HG03354 (cell line): ENCODE results near the gene PWWP2B.
"Not testable (repeated sequence)": the region's sequence is repeated elsewhere in the genome, so short reads cannot be mapped to it uniquely, and the experiment has no call there.

ENCODE experiments used
- ATAC-seq: cut with Tn5 transposase; IDR thresholded peaks from one replicate; pipeline ENCODE4 v1.9.1; 2021; ENCODE audit warnings: mild to moderate bottlenecking; ENCODE audit not compliant: unreplicated experiment, poor library complexity, severe bottlenecking

Gene PWWP2B

GRCh38 chr10:132425757-132426155 is 28.8 kb downstream of the PWWP2B start:
- ATAC-seq, result no peak

GRCh38 chr10:132427006-132427771 is 30.2 kb downstream of the PWWP2B start:
- ATAC-seq, result no peak

DNA sequence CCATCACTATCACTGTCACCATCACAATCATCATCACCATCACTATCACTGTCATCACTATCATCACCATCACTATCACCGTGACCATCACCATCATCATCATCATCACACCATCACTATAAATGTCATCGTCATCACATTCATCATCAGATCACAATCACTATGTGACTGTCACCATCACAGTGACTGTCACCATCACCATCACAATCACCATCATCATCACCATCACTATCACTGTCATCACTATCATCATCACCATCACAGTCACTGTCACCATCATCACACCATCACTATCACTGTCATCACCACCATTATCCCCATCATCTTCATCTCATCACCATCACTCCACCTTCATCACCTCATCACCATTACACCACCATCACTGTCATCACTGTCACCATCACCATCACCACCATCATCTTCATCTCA is 31.0 kb downstream of the PWWP2B start:
- ATAC-seq, result no peak

DNA sequence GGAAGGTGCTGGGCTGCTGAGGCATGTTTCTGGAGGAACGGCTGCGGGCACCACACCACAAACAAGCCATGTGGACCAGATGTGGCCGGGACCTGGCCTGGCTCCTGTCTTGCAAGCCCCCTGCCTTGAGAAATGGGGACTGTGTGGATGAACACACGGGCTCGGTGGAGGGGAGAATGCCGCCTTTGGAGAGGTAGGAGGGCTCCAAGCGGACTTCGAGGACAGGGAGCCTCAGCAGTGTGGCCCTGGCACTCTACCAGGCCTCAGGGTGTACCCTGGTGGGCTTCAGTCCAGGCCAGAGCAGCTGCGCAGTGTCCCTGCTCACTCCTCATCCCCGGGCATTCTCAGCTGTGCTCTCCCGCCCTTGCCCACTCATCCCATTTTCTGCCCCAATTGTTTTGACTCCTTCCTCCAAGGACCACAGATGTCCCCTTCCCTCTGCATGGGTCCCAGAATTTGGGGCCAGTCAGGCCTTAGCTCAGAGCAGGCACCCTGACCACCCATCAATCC is 31.5 kb downstream of the PWWP2B start:
- ATAC-seq, result no peak

DNA sequence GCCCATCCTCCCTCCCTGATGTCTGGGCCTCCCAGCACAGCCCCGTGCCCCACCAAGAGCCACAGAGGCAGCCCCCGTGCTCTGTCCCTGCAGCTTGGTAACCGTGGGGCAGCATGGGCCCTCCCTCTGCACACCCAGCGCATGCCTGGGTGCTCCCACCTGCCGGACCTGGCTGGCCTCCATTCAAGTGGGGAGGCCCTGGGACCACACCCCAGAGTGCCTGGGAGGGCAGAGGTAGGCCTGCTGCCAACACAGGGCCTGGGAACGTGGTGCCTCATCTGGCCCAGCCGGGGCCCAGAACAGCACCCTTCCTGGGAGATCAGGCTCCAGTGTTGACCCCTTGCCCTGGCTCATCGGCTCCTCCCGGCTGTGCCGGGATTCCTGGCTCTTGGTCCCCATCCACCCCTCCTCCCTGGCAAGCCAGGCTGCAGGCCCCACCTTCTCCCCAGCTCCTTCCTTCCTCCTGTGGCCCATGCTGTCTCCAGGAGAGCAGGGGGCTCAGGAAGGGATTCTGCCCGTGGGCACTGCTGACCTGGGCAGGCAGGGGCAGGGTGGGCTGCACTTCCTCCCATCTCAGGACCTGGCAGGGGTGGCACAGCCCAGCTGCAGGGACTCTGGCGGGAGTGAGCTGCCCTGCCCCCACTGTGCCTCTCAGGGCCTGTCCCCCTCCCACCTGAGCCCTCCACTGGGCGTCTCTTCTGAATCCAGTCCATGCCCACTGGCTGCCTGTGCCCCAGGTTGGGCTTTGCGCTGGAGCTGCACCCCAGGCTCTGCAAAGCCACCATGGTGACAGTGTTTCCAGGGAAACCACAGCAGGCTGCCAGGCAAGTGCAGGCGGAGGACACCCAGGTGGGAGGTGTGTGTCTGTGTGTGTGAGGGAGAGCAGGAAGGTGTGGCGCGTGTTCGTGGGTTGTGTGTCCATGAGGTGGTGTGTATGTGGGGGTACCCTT is 32.6 kb downstream of the PWWP2B start:
- no peak for ATAC-seq

GRCh38 chr10:132430231-132430743 is 33.3 kb downstream of the PWWP2B start:
- no peak for ATAC-seq

- ATAC-seq, result no peak
Measured at GRCh38 chr10:132430861-132431271, 33.9 kb downstream of the PWWP2B start.

- ATAC-seq, result no peak
Measured at GRCh38 chr10:132431537-132432175, 34.7 kb downstream of the PWWP2B start.

DNA sequence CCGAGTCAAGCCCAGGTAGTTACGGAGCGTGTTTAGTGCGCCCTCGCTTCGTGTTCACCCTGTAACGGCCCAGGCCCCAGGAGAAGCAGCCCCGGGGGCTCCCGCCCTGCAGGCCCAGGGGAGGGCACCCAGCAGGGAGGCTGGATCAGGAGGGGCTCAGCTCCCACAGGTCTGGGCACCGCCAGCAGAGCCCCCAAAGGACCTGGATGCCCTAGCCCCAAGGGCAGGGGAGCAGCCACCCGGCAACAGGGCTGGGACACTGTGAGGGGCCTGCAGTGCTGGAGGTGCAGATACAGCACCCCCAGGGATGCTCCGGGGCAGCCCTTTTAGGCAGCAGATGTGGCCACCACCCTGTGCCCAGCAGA is 35.2 kb downstream of the PWWP2B start:
- no peak for ATAC-seq

DNA sequence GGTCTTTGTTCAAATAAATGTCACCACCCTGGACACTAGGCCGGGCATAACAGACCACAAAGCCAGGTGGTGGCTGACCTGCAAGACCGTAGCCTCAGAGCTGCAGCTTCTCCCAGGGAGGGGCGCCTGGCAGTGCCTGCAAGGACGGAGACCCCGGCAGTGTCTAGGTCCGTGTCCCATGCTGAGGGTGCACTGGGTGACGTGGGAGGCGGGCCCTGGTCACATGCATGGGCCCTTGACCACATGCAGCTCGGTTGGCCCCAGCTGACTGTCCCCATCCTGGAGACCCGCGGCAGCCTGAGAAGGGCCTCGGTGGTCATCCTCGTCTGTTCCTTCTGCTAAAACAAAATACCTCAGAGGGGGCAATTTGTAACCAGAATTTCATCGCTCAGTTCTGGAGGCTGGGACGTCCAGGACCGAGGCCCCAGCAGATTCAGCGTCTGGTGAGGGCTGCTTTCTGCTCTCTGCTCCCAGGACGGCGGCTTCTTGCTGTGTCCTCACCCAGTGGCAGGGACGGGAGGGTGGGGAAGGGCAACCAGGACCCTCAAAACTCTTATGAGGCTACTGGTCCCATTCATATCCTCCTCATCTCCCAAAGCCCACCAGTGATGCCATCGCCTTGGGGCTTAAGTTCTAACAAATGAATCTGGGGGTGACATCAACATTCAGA is 36.8 kb downstream of the PWWP2B start:
- ATAC-seq, result no peak

GRCh38 chr10:132434405-132435005 is 37.5 kb downstream of the PWWP2B start:
- ATAC-seq, result no peak

DNA sequence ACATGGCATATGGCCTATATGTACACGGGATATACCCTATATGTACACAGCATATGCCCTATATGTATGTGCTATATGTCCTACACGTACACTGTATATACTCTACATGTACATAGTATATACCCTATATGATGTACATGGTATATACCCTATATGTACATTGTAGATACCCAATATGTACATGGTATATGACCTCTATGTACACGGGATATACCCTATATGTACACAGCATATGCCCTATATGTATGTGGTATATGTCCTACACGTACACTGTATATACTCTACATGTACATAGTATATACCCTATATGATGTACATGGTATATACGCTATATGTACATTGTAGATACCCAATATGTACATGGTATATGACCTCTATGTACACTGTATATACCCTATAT is 38.3 kb downstream of the PWWP2B start:
- not testable (repeated sequence) for ATAC-seq

DNA sequence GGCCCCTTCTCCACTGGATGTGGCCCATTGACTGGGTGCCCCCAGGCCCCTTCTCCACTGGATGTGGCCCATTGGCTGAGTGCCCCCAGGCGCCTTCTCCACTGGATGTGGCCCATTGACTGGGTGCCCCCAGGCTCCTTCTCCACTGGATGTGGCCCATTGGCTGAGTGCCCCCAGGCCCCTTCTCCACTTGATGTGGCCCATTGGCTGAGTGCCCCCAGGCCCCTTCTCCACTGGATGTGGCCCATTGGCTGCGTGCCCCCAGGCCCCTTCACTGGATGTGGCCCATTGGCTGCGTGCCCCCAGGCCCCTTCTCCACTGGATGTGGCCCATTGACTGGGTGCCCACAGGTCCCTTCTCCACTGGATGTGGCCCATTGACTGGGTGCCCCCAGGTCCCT is 39.1 kb downstream of the PWWP2B start:
- not testable (repeated sequence) for ATAC-seq

DNA sequence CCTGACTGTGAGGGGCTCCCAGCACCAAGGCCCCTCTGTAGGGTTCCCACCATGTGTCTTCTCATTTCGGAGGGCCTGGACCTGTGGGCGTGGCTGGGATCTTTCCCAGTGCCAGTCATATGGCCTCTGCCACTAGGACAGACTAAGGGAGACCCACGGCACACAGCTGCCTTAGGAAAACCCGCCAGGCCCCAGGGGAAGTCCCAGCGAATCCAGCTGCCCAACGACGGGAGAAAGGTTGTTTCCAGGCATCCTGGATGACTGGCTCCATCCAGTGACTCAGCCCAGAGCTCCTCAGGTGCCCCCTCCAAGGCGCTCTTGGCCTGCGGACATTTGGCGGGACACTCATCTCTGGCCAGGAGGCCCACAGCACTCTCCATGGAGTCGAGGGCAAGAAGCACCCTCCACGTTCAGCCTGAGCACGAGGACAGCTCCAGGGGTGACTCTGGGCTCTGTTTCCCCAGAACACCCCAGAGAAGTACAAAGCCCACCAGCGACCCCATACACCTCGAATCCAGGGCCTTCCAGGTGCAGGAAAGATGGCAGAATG is 39.9 kb downstream of the PWWP2B start:
- ATAC-seq, result no peak

- no peak for ATAC-seq
Measured at GRCh38 chr10:132437541-132437950, 40.5 kb downstream of the PWWP2B start.

DNA sequence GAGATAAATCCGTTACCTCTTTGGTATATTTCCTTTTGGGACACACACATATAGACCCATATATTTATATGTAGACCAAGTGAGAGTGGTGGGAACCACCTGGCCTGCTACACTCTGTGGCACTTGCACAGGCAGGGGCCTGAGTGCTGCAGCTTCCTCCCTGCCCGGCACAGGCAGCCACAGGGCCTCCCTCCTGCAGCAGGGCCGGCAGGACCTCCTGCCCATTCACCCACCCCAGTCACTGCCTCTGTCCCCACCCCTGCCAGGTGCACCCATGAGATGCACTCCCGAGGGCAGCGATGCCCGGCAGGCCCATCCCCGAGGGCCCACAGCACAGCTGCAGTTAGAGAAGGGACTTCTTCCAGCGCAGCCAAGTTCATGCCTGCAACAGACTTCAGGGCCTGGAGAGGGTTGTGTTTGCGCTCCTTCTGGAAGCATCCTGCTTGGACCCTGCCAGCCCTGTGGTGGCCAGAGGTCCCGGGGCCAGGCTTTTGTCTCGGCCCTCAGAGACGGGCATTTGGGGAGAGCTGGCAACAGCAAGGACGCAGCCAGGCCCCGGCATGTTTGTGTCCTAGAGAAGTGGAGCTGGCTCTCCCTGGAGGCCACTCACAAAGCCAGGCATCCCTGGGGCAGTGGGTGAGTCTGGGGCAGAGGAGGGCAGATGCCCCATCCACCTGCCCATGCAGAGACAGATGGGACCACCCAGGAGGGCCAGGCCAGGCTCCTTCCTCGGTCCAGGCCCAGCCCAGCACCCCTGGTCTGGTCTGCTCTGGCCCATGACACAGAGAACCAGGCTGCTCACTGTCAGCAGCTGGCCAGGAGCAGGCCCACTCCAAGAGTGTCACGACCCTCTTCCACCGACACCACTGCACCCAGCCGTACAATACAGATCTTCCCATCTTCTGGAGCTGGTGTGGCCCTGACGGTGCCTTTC is 41.4 kb downstream of the PWWP2B start:
- no peak for ATAC-seq

- ATAC-seq, result no peak
Measured at GRCh38 chr10:132439025-132439388, 42.0 kb downstream of the PWWP2B start.
